ENCODE measurements around the gene TMEM61.

The TMEM61 gene

GRCh38 chr1:55039342-55040082 is 59.1 kb downstream of the TMEM61 start, which contains the start of gene PCSK9:
Gene PCSK9, plus strand, starts transcription at chr1:55039548. Its CDS starts 290 bp downstream, at chr1:55039838.
- no peak for DNase-seq (ENCODE audit: low spot score)

DNA sequence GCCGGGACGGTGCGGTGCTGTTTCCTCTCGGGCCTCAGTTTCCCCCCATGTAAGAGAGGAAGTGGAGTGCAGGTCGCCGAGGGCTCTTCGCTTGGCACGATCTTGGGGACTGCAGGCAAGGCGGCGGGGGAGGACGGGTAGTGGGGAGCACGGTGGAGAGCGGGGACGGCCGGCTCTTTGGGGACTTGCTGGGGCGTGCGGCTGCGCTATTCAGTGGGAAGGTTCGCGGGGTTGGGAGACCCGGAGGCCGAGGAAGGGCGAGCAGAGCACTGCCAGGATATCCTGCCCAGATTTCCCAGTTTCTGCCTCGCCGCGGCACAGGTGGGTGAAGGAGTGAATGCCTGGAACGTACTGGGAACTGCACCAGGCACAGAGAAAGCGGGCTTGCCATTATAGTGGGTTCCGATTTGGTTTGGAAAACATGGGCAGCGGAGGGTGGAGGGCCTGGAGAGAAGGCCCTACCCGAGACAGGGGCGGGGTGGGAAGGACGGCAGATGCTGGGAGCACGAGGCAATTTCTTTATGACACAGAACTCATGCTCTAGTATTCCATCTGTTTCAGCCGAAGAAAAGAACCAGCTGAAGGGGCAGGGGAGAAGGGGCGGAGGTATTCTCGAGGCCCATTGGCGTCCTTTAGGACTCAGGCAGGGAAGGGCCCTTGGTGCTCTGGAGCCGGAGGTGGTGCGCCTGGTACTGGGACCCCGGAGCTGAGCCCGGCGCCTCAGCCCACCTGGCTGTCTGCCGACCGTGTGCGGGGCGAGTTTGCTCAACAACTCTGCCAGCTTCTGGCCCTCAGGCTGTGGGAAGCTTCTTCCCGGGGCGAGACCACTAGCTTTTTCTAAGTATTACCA is 59.9 kb downstream of the TMEM61 start:
- DNase-seq (ENCODE audit: low spot score) = no peak

- DNase-seq (ENCODE audit: low spot score) = no peak
Measured at GRCh38 chr1:55040933-55041494, 60.6 kb downstream of the TMEM61 start.

- DNase-seq (ENCODE audit: low spot score) = no peak
Measured at GRCh38 chr1:55041613-55042012, 61.2 kb downstream of the TMEM61 start.

Data from germinal center (tissue), 1 donor.